Gastroesophageal sphincter (tissue), 3 donors: ENCODE results near the gene GNG4.

Source experiments
- CTCF ChIP-seq, 4 experiments: fragments of 200-600 bp in 2 of 4; fragments of 450-650 bp in 2 of 4; sonication (generic) in 1 of 4; IDR thresholded peaks; one replicate each; pipeline ENCODE4 v1.5.1; 2017 to 2019; ENCODE audit warnings: antibody characterized with exemption in 4 of 4, mild to moderate bottlenecking in 2 of 4, moderate library complexity in 2 of 4
- EP300 ChIP-seq: sonication (generic); formaldehyde crosslinking; IDR thresholded peaks from one replicate; pipeline ENCODE4 v1.6.1; 2017; ENCODE audit warnings: antibody characterized with exemption, mild to moderate bottlenecking
- POLR2A ChIP-seq, 2 donors: fragments of 450-650 bp; IDR thresholded peaks; one replicate each; pipeline ENCODE4 v1.6.1; 2017; ENCODE audit warnings: antibody characterized with exemption in 2 of 2, mild to moderate bottlenecking in 2 of 2, moderate library complexity in 1 of 2
- POLR2AphosphoS5 ChIP-seq: sonication (generic); formaldehyde crosslinking; IDR thresholded peaks from one replicate; pipeline ENCODE4 v1.6.1; 2017; ENCODE audit warnings: antibody characterized with exemption

DNA sequence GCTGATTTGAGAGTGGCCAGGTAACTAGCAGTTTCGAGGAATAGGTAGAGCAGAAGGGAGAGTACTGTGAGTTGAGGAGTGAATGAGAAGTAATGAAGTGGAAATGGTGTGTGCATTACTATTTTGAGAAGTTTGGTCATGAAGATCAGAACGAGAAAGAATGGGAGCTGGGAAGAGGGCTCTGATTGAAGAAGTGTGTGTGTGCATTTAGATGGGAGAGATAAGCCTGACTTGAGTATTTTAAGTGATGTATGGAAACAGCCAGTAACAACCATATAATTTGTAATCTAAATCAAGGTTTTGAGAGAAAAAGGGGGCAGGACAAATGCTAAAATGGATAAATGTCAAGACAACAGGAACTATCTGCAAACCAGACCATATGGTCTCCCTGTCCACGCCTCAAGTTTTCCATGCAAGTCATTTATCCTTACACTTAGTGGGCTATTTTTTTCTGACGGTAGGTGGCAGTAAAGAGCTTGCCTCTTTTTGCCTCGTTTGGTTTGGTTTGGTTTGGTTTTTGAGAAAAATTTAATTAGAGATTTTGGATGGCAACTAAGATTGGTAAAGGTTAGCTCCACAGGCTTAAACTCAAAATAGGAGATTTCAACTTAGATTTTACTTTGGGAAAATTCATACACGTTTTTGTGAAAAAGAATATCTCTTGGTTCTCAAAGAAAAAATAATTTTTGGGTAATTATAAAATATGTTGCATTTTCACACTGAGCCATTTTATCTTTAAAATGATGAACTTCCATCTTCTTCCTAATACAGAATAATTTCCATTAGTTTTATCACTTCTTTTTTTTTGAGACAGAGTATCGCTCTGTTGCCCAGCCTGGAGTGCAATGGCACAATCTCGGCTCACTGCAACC is 135.9 kb downstream of the GNG4 start:
- TF ChIP-seq CTCF (IDR thresholded peaks at IDR 0.05) (peak; percentile 73 to 96 (median 83)), POLR2A (IDR thresholded peaks at IDR 0.05) (no peak), EP300 (no peak), POLR2AphosphoS5 (no peak)
